Parathyroid adenoma (tissue), 2 donors: ENCODE results near the gene SUPT20HL1.

Source experiments
- H2AFZ ChIP-seq: fragments of 300-600 bp; sonication (generic); one replicate; pipeline ENCODE4 v1.7.0; 2017; ENCODE audit warnings: antibody characterized with exemption, mild to moderate bottlenecking
- H3K27ac ChIP-seq: fragments of 300-600 bp; sonication (generic); one replicate; pipeline ENCODE4 v1.7.0; 2017
- H3K27me3 ChIP-seq: fragments of 300-600 bp; sonication (generic); one replicate; pipeline ENCODE4 v1.7.0; 2017; ENCODE audit warnings: low read length; ENCODE audit not compliant: control insufficient read depth, insufficient read depth
- H3K36me3 ChIP-seq: fragments of 300-600 bp; sonication (generic); one replicate; pipeline ENCODE4 v1.7.0; 2017; ENCODE audit warnings: low read length; ENCODE audit not compliant: control insufficient read depth, insufficient read depth
- H3K4me1 ChIP-seq: fragments of 300-600 bp; sonication (generic); one replicate; pipeline ENCODE4 v1.7.0; 2017; ENCODE audit warnings: control low read depth
- H3K4me2 ChIP-seq: fragments of 300-600 bp; sonication (generic); one replicate; pipeline ENCODE4 v1.7.0; 2017; ENCODE audit warnings: low read length
- H3K4me3 ChIP-seq: fragments of 300-600 bp; sonication (generic); one replicate; pipeline ENCODE4 v1.7.0; 2017; ENCODE audit warnings: low read depth, low read length
- H3K79me2 ChIP-seq: fragments of 300-600 bp; sonication (generic); one replicate; pipeline ENCODE4 v1.7.0; 2017; ENCODE audit warnings: control low read depth
- H3K9ac ChIP-seq: fragments of 300-600 bp; sonication (generic); one replicate; pipeline ENCODE4 v1.7.0; 2017; ENCODE audit warnings: mild to moderate bottlenecking
- H3K9me3 ChIP-seq: fragments of 300-600 bp; sonication (generic); one replicate; pipeline ENCODE4 v1.7.0; 2017; ENCODE audit warnings: low read length; ENCODE audit not compliant: control insufficient read depth
- CTCF ChIP-seq: fragments of 300-600 bp; sonication (generic); IDR thresholded peaks from one replicate; pipeline ENCODE4 v1.7.0; 2017; ENCODE audit warnings: antibody characterized with exemption, mild to moderate bottlenecking
- donor health status: primary hyperparathyroidism.

Gene SUPT20HL1

GRCh38 chrX:24391389-24391788 is 30.9 kb downstream of the SUPT20HL1 start:
- Histone ChIP-seq H3K9ac (no peak overlapping the region), H3K4me1 (no peaks in the 10 kb centered on the region), H3K27ac (no peak overlapping the region), H3K9me3 (no peaks in the 10 kb centered on the region), H2AFZ (no peak overlapping the region), H3K4me2 (no peak overlapping the region), H3K27me3 (no peaks in the 10 kb centered on the region), H3K79me2 (no peaks in the 10 kb centered on the region), H3K36me3 (no peaks in the 10 kb centered on the region), H3K4me3 (no peak overlapping the region)
- no peak for TF ChIP-seq CTCF

GRCh38 chrX:24391843-24392242 is 31.4 kb downstream of the SUPT20HL1 start:
- H3K4me2 ChIP-seq, result no peak overlapping the region
- TF ChIP-seq CTCF, result no peak
- no peaks in the 10 kb centered on the region for H3K9me3 ChIP-seq
- no peak overlapping the region for H3K27ac ChIP-seq
- no peaks in the 10 kb centered on the region for H3K27me3 ChIP-seq
- no peak overlapping the region for H2AFZ ChIP-seq
- H3K36me3 ChIP-seq, result no peaks in the 10 kb centered on the region
- H3K4me3 ChIP-seq, result no peak overlapping the region
- H3K79me2 ChIP-seq, result no peaks in the 10 kb centered on the region
- H3K9ac ChIP-seq, result no peak overlapping the region
- no peaks in the 10 kb centered on the region for H3K4me1 ChIP-seq

- no peak overlapping the region for H3K27ac ChIP-seq
- H3K4me1 ChIP-seq, result no peaks in the 10 kb centered on the region
- H3K36me3 ChIP-seq, result no peaks in the 10 kb centered on the region
- H3K4me2 ChIP-seq, result no peak overlapping the region
- no peak overlapping the region for H2AFZ ChIP-seq
- H3K27me3 ChIP-seq, result no peaks in the 10 kb centered on the region
- H3K9me3 ChIP-seq, result no peaks in the 10 kb centered on the region
- H3K79me2 ChIP-seq, result no peaks in the 10 kb centered on the region
- no peak overlapping the region for H3K9ac ChIP-seq
- TF ChIP-seq CTCF, result no peak
- H3K4me3 ChIP-seq, result no peak overlapping the region
Measured at GRCh38 chrX:24392709-24393108, 32.3 kb downstream of the SUPT20HL1 start.

GRCh38 chrX:24395775-24396174 is 35.3 kb downstream of the SUPT20HL1 start:
- Histone ChIP-seq H2AFZ (no peak overlapping the region), H3K36me3 (no peaks in the 10 kb centered on the region), H3K4me1 (no peaks in the 10 kb centered on the region), H3K27me3 (no peaks in the 10 kb centered on the region), H3K79me2 (no peaks in the 10 kb centered on the region), H3K4me3 (no peak overlapping the region), H3K4me2 (no peak overlapping the region), H3K27ac (no peak overlapping the region), H3K9ac (no peak overlapping the region), H3K9me3 (no peaks in the 10 kb centered on the region)
- TF ChIP-seq CTCF, result peak; percentile 68

- H3K4me1 ChIP-seq, result no peaks in the 10 kb centered on the region
- H3K9me3 ChIP-seq, result no peaks in the 10 kb centered on the region
- H3K9ac ChIP-seq, result no peak overlapping the region
- no peak for TF ChIP-seq CTCF
- no peaks in the 10 kb centered on the region for H3K27me3 ChIP-seq
- H2AFZ ChIP-seq, result no peak overlapping the region
- H3K4me2 ChIP-seq, result no peak overlapping the region
- no peaks in the 10 kb centered on the region for H3K36me3 ChIP-seq
- no peaks in the 10 kb centered on the region for H3K79me2 ChIP-seq
- H3K4me3 ChIP-seq, result no peak overlapping the region
- H3K27ac ChIP-seq, result no peak overlapping the region
Measured at GRCh38 chrX:24396236-24396930, 35.9 kb downstream of the SUPT20HL1 start.
